SK-N-SH treated with all-trans-retinoic acid at 6 μM for 48 hours (cell line): ENCODE measurements around the gene ESPNL.

Experiments used
- CSRNP3 ChIP-seq: fragments of 250-450 bp; sonication (Bioruptor Pico); IDR thresholded peaks from 2 replicates; pipeline ENCODE4 v1.5.1; 2021; ENCODE audit warnings: mild to moderate bottlenecking, moderate library complexity
- RARB ChIP-seq: fragments of 250-450 bp; sonication (Bioruptor Pico); IDR thresholded peaks from 2 replicates; pipeline ENCODE4 v1.8.0; 2021; ENCODE audit warnings: mild to moderate bottlenecking, moderate library complexity
- TOX ChIP-seq: fragments of 250-450 bp; sonication (Bioruptor Pico); IDR thresholded peaks from 2 replicates; pipeline ENCODE4 v1.8.0; 2021; ENCODE audit warnings: mild to moderate bottlenecking, moderate library complexity, borderline replicate concordance
- ZFP3 ChIP-seq: fragments of 250-450 bp; sonication (Bioruptor Pico); IDR thresholded peaks from 2 replicates; pipeline ENCODE4 v1.5.0; 2020; ENCODE audit warnings: mild to moderate bottlenecking, moderate library complexity
- TF ChIP-seq, protein P1 (sequence below): fragments of 250-450 bp; sonication (Bioruptor Pico); IDR thresholded peaks from 2 replicates; pipeline ENCODE4 v1.8.0; 2020; ENCODE audit warnings: mild to moderate bottlenecking, moderate library complexity, borderline replicate concordance
- TF ChIP-seq, protein P2 (sequence below): fragments of 250-450 bp; sonication (Bioruptor Pico); IDR thresholded peaks from 2 replicates; pipeline ENCODE4 v1.5.0; 2020; ENCODE audit warnings: mild to moderate bottlenecking, moderate library complexity

GRCh38 chr2:238145851-238146250 lies 45.7 kb downstream of the ESPNL start:
- TF ChIP-seq, protein P1, sequence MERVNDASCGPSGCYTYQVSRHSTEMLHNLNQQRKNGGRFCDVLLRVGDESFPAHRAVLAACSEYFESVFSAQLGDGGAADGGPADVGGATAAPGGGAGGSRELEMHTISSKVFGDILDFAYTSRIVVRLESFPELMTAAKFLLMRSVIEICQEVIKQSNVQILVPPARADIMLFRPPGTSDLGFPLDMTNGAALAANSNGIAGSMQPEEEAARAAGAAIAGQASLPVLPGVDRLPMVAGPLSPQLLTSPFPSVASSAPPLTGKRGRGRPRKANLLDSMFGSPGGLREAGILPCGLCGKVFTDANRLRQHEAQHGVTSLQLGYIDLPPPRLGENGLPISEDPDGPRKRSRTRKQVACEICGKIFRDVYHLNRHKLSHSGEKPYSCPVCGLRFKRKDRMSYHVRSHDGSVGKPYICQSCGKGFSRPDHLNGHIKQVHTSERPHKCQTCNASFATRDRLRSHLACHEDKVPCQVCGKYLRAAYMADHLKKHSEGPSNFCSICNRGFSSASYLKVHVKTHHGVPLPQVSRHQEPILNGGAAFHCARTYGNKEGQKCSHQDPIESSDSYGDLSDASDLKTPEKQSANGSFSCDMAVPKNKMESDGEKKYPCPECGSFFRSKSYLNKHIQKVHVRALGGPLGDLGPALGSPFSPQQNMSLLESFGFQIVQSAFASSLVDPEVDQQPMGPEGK (CRISPR knock-in tag) = no peak
- TF ChIP-seq ZFP3 (CRISPR knock-in tag) = no peak
- TF ChIP-seq RARB (CRISPR knock-in tag) = no peak
- TF ChIP-seq TOX (CRISPR knock-in tag) = no peak
- no peak for TF ChIP-seq CSRNP3 (CRISPR knock-in tag)
- TF ChIP-seq, protein P2, sequence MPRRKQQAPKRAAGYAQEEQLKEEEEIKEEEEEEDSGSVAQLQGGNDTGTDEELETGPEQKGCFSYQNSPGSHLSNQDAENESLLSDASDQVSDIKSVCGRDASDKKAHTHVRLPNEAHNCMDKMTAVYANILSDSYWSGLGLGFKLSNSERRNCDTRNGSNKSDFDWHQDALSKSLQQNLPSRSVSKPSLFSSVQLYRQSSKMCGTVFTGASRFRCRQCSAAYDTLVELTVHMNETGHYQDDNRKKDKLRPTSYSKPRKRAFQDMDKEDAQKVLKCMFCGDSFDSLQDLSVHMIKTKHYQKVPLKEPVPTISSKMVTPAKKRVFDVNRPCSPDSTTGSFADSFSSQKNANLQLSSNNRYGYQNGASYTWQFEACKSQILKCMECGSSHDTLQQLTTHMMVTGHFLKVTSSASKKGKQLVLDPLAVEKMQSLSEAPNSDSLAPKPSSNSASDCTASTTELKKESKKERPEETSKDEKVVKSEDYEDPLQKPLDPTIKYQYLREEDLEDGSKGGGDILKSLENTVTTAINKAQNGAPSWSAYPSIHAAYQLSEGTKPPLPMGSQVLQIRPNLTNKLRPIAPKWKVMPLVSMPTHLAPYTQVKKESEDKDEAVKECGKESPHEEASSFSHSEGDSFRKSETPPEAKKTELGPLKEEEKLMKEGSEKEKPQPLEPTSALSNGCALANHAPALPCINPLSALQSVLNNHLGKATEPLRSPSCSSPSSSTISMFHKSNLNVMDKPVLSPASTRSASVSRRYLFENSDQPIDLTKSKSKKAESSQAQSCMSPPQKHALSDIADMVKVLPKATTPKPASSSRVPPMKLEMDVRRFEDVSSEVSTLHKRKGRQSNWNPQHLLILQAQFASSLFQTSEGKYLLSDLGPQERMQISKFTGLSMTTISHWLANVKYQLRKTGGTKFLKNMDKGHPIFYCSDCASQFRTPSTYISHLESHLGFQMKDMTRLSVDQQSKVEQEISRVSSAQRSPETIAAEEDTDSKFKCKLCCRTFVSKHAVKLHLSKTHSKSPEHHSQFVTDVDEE (CRISPR knock-in tag) = no peak
